Measurements from ENCODE around the gene FCSK. TPM values are rescaled to one million over a fixed set of nuclear protein-coding genes. Genes with fewer than 3 reads are reported as not detected.
"Not testable (repeated sequence)": the region's sequence is repeated elsewhere in the genome, so short reads cannot be mapped to it uniquely, and the experiment has no call there.

Gene FCSK
- total RNA-seq: 10 to 100 TPM; 11.7 to 17.0 (median 13.9) TPM
- polyA plus RNA-seq: 10 to 100 TPM; 30.9 to 33.6 TPM

GRCh38 chr16:70454222-70455034 lies at the start of gene FCSK:
Gene FCSK, plus strand, starts transcription at chr16:70454595. Its CDS starts 8,596 bp downstream, at chr16:70463191.
- WGBS, 2 donors: 0 to 1% methylated on average over 48 to 67 of the region's 67 CpGs

GRCh38 chr16:70406104-70406503 lies 48.3 kb upstream of the FCSK start:
- FAIRE-seq; H3K36me3 ChIP-seq; H3K4me3 ChIP-seq; H3K27me3 ChIP-seq; DNase-seq; H3K27ac ChIP-seq; H3K9me3 ChIP-seq; H3K4me1 ChIP-seq; intact Hi-C loops (cut with DNase I); ATAC-seq: not testable (repeated sequence)
- WGBS, 2 donors: 84 to 94% methylated on average over 5 of the region's 5 CpGs

More at GRCh38 chr16:70454222-70455034, at the start of gene FCSK:
- Histone ChIP-seq H3K27ac (peak within 1 kb of the TSS; percentile 92 to 98 (median 94)), H3K36me3 (no peaks in the 10 kb centered on the region), H3K9me3 (no peaks in the 10 kb centered on the region), H3K27me3 (no peaks in the 10 kb centered on the region), H3K4me3 (peak within 1 kb of the TSS; percentile 89 to 97 (median 92)), H3K4me1 (peaks cover 4 to 5% (median 4%) of the 10 kb centered on the region in 3 donors)
- FAIRE-seq: no peak
- DNase-seq: peak; percentile 68 to 87 (median 71)
- intact Hi-C loops (cut with DNase I): no loop called here
- peak; percentile 92 to 96 (median 94) for ATAC-seq
- TF ChIP-seq CTCF (IDR thresholded peaks at IDR 0.05): no peak

GRCh38 chr16:70407811-70408274 lies 46.6 kb upstream of the FCSK start:
- no peaks in the 10 kb centered on the region for H3K36me3 ChIP-seq
- no peak for DNase-seq
- WGBS, 2 donors: 74 to 80% methylated on average over 10 of the region's 10 CpGs
- H3K9me3 ChIP-seq: no peaks in the 10 kb centered on the region
- H3K4me3 ChIP-seq: no peak overlapping the region
- no peak for FAIRE-seq
- H3K27ac ChIP-seq: no peak overlapping the region
- no peaks in the 10 kb centered on the region for H3K4me1 ChIP-seq
- intact Hi-C loops (cut with DNase I): no loop called here
- no peak for ATAC-seq
- no peak for TF ChIP-seq CTCF (IDR thresholded peaks at IDR 0.05)
- H3K27me3 ChIP-seq: no peaks in the 10 kb centered on the region

- no peaks in the 10 kb centered on the region for H3K36me3 ChIP-seq
- no peaks in the 10 kb centered on the region for H3K27me3 ChIP-seq
- H3K27ac ChIP-seq: no peak overlapping the region
- no peaks in the 10 kb centered on the region for H3K4me1 ChIP-seq
- no peak for TF ChIP-seq CTCF (IDR thresholded peaks at IDR 0.05)
- DNase-seq (no peak), FAIRE-seq (no peak), ATAC-seq (no peak)
- intact Hi-C loops (cut with DNase I): no loop called here
- H3K9me3 ChIP-seq: no peaks in the 10 kb centered on the region
- 93 to 95% methylated on average over 6 of the region's 6 CpGs for WGBS, 2 donors
- H3K4me3 ChIP-seq: no peak overlapping the region
Measured at GRCh38 chr16:70410734-70411133, 43.7 kb upstream of the FCSK start.

- Histone ChIP-seq H3K36me3 (no peaks in the 10 kb centered on the region), H3K4me1 (no peaks in the 10 kb centered on the region), H3K27ac (no peak overlapping the region), H3K9me3 (no peaks in the 10 kb centered on the region), H3K4me3 (no peak overlapping the region), H3K27me3 (no peaks in the 10 kb centered on the region)
- no peak for TF ChIP-seq CTCF (IDR thresholded peaks at IDR 0.05)
- 86 to 89% methylated on average over 8 of the region's 8 CpGs for WGBS, 2 donors
- DNase-seq: no peak
- no peak for FAIRE-seq
- intact Hi-C loops (cut with DNase I): no loop called here
- no peak for ATAC-seq
Measured at GRCh38 chr16:70412385-70412784, 42.0 kb upstream of the FCSK start.

- intact Hi-C loops (cut with DNase I); H3K4me1 ChIP-seq; ATAC-seq; H3K4me3 ChIP-seq; H3K36me3 ChIP-seq; H3K27ac ChIP-seq; FAIRE-seq; DNase-seq; H3K9me3 ChIP-seq; H3K27me3 ChIP-seq: not testable (repeated sequence)
- WGBS, 2 donors: 91 to 98% methylated on average over 5 of the region's 5 CpGs
Measured at GRCh38 chr16:70413572-70413971, 40.8 kb upstream of the FCSK start.
